ENCODE measurements around the gene ZFYVE21.

ZFYVE21 gene

DNA sequence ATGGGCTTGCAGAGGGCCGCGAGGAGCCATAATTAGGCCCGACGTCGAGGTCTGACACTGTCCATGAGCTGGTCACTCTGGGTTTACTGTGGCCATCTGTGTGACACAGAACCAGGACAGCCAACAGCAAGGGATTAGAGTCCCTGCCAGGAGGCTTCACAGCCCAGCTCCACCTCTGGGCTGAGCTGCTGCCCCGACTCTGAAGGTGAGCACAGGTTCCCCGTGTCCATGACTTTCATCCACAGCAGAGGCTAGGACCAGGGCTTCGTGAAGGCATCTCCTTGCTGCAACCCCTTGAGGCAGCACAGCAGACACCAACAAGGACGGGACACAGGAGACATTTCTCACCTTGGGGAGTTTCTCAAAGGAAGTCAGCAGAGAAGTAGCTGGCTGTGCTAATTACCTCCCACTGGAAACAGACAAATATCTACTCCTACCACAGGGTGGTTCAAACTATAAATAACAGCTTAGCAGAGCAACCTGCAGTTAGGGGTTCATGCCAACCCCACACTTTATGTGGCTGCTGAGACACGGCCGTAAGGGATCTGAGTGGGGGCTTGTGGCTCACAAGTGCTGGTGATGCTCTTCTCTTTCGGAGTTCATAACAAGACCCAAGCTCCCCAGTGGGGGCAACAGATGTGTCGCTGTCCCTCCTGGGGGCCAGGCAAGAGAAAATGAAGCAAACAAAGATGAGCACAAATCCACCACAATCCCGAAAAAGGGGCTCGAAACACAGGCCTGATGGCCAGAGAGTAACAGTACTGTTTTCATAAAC, 29.2 kb downstream of the ZFYVE21 start:
- TF ChIP-seq, protein P1, sequence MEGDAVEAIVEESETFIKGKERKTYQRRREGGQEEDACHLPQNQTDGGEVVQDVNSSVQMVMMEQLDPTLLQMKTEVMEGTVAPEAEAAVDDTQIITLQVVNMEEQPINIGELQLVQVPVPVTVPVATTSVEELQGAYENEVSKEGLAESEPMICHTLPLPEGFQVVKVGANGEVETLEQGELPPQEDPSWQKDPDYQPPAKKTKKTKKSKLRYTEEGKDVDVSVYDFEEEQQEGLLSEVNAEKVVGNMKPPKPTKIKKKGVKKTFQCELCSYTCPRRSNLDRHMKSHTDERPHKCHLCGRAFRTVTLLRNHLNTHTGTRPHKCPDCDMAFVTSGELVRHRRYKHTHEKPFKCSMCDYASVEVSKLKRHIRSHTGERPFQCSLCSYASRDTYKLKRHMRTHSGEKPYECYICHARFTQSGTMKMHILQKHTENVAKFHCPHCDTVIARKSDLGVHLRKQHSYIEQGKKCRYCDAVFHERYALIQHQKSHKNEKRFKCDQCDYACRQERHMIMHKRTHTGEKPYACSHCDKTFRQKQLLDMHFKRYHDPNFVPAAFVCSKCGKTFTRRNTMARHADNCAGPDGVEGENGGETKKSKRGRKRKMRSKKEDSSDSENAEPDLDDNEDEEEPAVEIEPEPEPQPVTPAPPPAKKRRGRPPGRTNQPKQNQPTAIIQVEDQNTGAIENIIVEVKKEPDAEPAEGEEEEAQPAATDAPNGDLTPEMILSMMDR (IDR thresholded peaks at IDR 0.05; ENCODE audit: borderline replicate concordance, insufficient read depth, low read depth, low read length): no peak
- H3K4me3 ChIP-seq (ENCODE audit: low read depth, low read length): no peak overlapping the region

DNA sequence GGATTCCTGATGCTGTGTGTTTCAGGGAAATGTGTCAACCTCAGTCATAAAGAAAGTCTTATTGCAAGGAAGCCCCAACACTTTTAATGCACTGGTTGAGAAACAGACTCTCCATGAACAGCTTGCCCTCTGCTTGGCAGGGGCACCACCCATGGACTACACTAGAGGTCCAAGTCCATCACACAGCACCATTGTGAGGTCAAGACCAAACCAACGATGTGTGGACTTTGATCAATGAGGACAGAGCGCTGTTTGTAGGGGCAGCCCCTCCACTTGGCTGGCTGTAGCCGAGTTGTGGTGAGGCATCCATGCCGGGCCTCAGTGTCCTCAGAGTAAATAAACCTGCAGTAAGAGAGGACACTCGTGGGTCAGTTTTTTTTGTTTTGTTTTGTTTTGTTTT, 29.8 kb downstream of the ZFYVE21 start:
- no peak overlapping the region for H3K4me3 ChIP-seq (ENCODE audit: low read depth, low read length)

DNA sequence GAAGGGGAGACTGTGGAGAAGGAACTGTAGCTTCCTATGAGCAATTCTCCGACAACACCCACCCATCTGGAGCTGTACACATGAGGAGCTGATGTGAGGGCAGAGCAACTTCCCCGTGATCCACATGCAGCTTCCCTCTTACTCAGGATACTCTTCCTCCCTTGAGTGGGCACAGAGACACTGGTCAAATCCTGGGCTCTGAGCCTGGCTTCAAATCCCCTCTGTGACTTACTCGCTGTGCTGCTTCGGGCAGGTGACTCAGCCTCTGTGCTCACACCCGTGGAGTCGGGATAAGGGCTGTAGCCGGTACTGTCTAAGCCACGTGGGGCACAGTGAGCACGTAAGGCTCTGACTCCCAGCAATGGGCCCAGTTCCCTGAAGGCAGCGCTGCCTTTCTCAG, 31.1 kb downstream of the ZFYVE21 start:
- TF ChIP-seq, protein P1 (IDR thresholded peaks at IDR 0.05; ENCODE audit: borderline replicate concordance, insufficient read depth, low read depth, low read length): no peak
- H3K4me3 ChIP-seq (ENCODE audit: low read depth, low read length): no peak overlapping the region

More for the DNA sequence above, 29.8 kb downstream of the ZFYVE21 start:
- TF ChIP-seq, protein P1 (IDR thresholded peaks at IDR 0.05; ENCODE audit: borderline replicate concordance, insufficient read depth, low read depth, low read length): no peak

- TF ChIP-seq, protein P1 (IDR thresholded peaks at IDR 0.05; ENCODE audit: borderline replicate concordance, insufficient read depth, low read depth, low read length): no peak
- H3K4me3 ChIP-seq (ENCODE audit: low read depth, low read length): no peak overlapping the region
Observed at GRCh38 chr14:103748534-103748857, 32.9 kb downstream of the ZFYVE21 start.

DNA sequence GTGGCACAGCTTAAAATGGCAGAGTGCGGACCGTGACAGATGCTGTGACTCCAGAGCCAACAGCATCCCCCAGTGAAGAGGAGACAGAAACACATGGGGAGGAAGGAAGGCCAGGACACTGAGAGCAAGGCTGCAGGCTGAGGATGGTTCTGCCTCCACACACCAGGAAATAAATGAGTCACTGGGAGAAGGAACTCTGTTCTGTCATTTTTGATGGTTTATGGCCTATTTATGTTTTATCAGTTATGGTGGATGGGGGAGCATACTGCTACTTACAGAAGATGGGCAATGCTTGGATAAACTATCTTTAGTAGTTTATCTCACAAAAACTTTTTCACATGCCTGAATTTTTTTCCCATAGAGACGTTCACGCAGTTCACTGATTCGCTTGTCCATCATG, 33.8 kb downstream of the ZFYVE21 start:
- TF ChIP-seq, protein P1 (IDR thresholded peaks at IDR 0.05; ENCODE audit: borderline replicate concordance, insufficient read depth, low read depth, low read length): no peak
- no peak overlapping the region for H3K4me3 ChIP-seq (ENCODE audit: low read depth, low read length)

DNA sequence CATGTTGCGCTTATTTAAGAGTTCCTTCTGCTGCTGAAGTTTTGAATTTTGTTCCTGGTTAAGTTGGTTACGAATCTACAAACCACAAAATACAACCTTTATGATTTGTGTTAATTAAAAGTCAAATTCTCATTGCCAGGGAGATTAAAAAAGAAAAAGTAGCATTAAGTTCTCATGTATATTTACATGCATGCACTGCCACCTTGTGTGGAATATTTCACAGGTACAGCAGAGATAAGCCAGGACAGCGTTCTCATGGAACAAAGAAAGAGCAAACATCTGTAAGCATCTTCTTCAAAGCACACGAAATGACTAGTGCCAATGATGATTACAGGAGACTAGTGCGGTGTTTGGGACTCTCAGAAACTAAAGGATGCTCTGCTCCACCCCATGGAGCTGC, 34.2 kb downstream of the ZFYVE21 start:
- TF ChIP-seq, protein P1 (IDR thresholded peaks at IDR 0.05; ENCODE audit: borderline replicate concordance, insufficient read depth, low read depth, low read length): no peak
- H3K4me3 ChIP-seq (ENCODE audit: low read depth, low read length): no peak overlapping the region

GRCh38 chr14:103753774-103754173, 38.2 kb downstream of the ZFYVE21 start:
- H3K4me3 ChIP-seq (ENCODE audit: low read depth, low read length): no peak overlapping the region
- TF ChIP-seq, protein P1 (IDR thresholded peaks at IDR 0.05; ENCODE audit: borderline replicate concordance, insufficient read depth, low read depth, low read length): no peak
